ENCODE measurements around the gene MBOAT1.

Gene MBOAT1

GRCh38 chr6:20137240-20137639 lies 75.0 kb downstream of the MBOAT1 start:
- DNase-seq (no peak), ATAC-seq (no peak)

DNA sequence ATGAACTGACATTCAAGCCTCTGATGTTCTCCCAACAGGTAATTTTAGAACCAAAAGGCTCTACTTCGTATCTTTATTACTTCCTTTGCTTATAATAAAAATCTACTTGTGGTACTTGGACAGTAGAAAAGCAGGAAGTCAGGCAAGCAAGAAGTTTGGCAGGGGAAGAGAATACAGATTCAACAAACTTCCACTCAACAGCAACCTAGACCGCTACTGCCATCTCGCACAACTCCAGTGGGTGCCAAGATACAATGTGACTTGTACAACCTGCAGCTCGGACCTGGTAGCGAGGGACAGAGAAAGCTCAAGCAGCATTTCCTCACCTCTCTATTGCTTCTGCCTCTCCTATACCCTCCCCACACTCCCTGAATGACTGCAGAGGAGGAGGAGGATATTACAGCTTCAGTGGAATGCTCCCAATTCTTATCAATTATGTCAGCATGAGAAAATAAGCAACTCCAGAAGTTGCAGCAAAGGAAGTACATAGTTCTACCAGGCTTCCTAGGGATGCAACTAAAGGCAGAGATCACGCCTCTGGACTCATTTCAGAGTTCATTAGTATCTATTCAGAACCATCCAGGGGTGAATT lies 76.5 kb downstream of the MBOAT1 start:
- ATAC-seq (no peak), DNase-seq (no peak)

DNA sequence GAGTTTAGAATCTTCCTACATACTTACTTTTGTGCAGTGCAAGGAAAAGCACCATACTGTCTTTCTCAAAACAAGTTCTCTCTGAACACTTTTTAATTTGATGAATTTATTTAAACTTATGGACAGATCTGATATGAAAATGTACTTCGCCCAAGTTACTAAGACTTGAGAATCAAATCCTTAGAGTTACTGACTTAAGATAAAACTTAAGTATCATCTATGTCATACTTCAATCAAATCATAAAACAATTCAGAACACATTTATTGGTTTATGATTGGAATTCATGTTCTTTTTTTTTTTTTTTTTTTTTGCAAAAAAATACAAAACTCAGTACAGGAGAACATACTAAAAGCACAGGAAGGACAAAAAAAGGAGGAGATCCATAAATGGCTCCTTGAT lies 77.7 kb downstream of the MBOAT1 start:
- DNase-seq (no peak), ATAC-seq (no peak)

DNA sequence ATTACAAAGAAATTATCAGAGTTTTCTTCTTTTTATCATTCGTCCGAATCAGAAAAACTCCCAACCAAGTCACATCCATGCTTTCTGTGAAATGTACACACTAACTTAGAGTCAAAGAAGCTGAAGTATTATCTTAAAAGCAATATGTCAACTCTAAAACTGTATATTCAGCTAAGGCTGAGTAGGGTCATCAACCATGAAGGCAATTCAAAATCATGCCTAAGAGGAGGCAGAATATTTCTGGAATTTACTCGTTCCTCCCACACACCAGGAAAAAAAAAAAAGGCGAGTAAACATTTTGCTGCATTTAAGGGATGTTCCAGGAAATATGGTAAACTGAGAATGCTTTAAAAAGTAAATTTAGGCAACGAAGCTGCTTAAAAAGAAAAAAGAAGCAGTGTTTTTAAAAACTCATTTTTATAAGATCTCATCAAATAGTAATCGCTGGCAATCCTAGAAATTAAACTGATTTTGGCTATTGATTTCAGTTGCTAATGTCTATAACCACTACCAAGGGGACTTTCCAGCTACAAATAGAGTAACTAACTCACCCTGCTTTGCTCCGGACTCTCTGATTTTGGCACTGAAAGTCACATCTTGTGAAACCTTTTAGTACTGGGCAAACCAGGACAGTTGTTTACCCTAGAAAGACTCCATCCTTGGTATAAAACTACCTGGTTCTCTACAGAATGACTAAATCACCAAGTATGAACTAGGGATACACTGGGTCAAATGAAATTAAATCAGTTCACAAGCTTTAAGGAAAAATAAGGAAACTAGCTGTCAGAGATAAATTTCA lies 82.8 kb downstream of the MBOAT1 start:
- DNase-seq, result no peak
- no peak for ATAC-seq

DNA sequence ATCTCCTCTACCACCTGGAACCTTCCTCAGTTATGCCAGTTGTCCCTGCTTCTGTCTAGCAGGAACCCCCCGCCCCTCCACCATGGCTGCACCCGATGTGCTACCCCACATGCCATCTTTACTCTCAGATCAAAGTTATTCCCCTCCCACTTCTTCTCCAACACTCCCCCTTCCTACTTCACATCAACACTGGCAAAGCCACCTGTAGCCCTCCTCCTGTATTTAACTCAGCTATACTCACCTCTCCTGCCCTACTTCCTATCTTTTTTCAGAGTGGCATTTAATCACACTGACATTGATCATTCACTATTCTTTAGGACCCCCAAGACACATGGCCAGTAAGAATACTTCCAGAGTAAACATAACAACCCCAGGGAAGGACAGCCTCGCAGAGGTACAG lies 84.3 kb downstream of the MBOAT1 start:
- DNase-seq (no peak), ATAC-seq (no peak)

- ATAC-seq (peak; percentile 71), DNase-seq (peak; percentile 78)
Measured at GRCh38 chr6:20126789-20127653, 85.2 kb downstream of the MBOAT1 start.

GRCh38 chr6:20126102-20126752 lies 86.0 kb downstream of the MBOAT1 start:
- no peak for DNase-seq
- no peak for ATAC-seq

DNA sequence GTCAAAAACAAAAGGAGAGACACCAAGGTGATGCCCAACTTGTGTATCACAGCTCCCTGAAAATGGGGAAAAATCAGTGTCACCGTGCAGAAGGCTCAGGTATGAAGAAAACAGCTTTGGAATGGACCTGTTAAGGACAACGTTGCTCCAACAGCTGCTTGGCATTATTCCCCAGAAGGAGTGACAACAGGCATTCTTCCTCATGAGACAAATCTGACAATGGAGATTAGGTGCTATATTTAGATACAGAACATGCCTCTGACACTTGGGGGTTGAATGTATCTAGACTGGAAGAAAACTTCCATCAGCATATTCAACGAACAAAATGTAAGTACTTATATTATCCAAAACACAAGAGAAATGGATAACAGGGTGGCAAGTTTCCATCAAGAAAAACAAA lies 87.7 kb downstream of the MBOAT1 start:
- ATAC-seq (no peak), DNase-seq (no peak)

- ATAC-seq, result no peak
- DNase-seq, result no peak
Measured at GRCh38 chr6:20119485-20119884, 92.8 kb downstream of the MBOAT1 start.

DNA sequence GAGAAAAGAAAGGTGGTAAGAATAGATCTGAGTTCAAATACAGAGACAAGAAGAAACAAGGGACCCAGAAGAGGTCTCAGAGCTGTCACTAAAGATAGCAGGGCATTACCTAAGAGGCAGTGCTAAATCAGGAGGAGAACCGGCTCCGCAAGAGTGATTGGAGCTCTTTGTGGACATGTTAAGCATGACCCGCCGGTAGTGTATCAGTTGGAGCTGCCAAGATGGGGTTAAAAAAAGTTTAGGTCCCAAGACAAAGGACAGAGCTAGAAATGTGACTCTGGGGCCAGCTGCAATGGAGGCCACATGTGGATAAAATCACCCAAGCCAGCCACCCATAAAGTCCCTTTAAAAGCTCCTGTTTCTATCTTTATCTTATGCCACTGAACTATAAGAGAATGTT lies 93.4 kb downstream of the MBOAT1 start:
- no peak for ATAC-seq
- DNase-seq, result no peak

GRCh38 chr6:20117474-20117873 lies 94.8 kb downstream of the MBOAT1 start:
- peak; percentile 32 for ATAC-seq
- peak; percentile 4 for DNase-seq

- DNase-seq, result no peak
- ATAC-seq, result no peak
Measured at GRCh38 chr6:20116792-20117191, 95.5 kb downstream of the MBOAT1 start.

GRCh38 chr6:20115246-20115980 lies 96.9 kb downstream of the MBOAT1 start:
- DNase-seq, result no peak
- ATAC-seq, result no peak

GRCh38 chr6:20113649-20114224 lies 98.5 kb downstream of the MBOAT1 start:
- DNase-seq, result no peak
- no peak for ATAC-seq

GRCh38 chr6:20112841-20113240 lies 99.4 kb downstream of the MBOAT1 start:
- DNase-seq, result no peak
- no peak for ATAC-seq

DNA sequence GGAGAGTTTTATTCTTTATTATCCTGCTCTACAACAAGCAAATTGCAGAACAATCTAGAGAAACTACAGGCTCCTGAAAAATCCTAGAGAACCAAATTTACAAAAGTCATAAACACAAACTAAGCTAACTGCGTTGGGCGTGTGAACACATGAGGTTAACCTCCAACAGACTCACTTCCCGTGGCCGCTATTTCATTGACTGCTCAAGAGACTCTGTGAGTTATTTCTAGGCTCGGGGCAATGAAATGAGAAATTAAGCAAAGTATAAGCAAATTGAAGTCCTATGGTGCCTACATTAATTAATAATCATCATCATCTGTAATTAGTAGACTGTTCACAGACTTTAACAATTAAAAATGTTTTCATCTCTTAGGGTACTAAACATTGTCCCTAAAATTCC lies 100.0 kb downstream of the MBOAT1 start:
- DNase-seq (no peak), ATAC-seq (no peak)

GRCh38 chr6:20110478-20110877 lies 101.8 kb downstream of the MBOAT1 start:
- DNase-seq (no peak), ATAC-seq (no peak)

DNA sequence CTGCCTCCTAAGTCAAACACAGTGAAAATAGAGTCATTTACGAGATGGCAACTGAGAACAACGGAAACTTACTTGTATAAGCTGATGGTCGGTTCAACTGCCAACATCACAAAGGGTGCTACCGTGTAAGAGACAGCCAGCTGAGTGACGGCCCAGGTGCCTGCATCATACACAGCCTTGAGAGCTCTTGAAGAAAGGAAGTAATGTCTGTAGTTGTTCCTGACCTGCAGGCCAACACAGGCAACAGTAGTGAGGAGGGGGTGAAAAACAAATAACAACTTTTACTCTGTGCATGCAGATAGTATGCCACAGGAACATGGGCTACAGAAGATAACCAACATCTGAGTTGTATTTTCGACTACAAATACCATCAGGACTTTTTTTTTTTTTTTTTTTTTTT lies 102.7 kb downstream of the MBOAT1 start:
- DNase-seq (no peak), ATAC-seq (no peak)

- DNase-seq (no peak), ATAC-seq (no peak)
Measured at GRCh38 chr6:20105838-20106237, 106.4 kb downstream of the MBOAT1 start.

DNA sequence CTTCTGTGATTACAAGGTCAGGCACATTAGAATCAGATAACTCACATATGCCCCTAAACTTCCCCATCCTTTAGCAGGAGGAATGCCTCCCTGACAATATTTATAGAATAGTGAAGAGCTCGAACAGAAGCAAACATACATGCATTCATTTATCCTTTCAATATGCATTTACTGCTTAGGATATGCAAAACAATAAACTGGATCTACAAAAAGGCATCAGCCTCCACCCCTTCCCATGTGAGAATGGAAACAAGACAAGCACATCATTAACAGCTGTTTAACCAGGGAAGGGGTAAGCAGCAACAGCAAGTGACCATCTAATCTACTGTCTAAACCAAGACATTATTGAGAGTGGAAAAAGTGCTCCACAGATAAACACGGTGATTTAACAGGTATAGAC lies 107.6 kb downstream of the MBOAT1 start:
- no peak for DNase-seq
- no peak for ATAC-seq

- no peak for ATAC-seq
Measured at GRCh38 chr6:20102397-20103073, 109.7 kb downstream of the MBOAT1 start.

More at GRCh38 chr6:20102397-20103073, 109.7 kb downstream of the MBOAT1 start:
- no peak for DNase-seq

Data from stimulated activated naive CD8-positive, alpha-beta T cell treated with anti-CD3 and anti-CD28 coated beads, Interleukin-15, Interleukin-2, amounts not matched to agents 100 U/mL and 50 U/mL, for 24 hours (primary cell).